ENCODE measurements around the gene FGF12.

GRCh38 chr3:192275741-192276355, 451.5 kb downstream of the FGF12 start:
- TF ChIP-seq CTCF (IDR thresholded peaks at IDR 0.05 in 8 of 11, conservative IDR thresholded peaks at IDR 0.05 in 3 of 11) (no peak), POLR2AphosphoS5 (IDR thresholded peaks at IDR 0.05) (no peak)
